HEK293 (cell line): ENCODE data around the gene SLC23A3.

ENCODE experiments used
- CTCF ChIA-PET: fragments of 350-600 bp; formaldehyde crosslinking; extraction: SDS; loops from one replicate; lab custom pipeline; 2021; ENCODE audit warnings: antibody characterized with exemption; lab: Yijun Ruan, JAX
- POLR2A ChIA-PET: fragments of 300-600 bp; formaldehyde crosslinking; extraction: SDS; loops from one replicate; lab custom pipeline; 2020; ENCODE audit warnings: antibody characterized with exemption, inconsistent platforms; lab: Yijun Ruan, JAX
- H3K27ac ChIP-seq: fragments of 200-500 bp; sonication (Bioruptor generic); 2 replicates; pipeline ENCODE4 v1.5.1; 2014; ENCODE audit warnings: low read depth, low read length, control low read depth, inconsistent platforms; ENCODE audit errors: extremely low read depth
- H3K36me3 ChIP-seq, 2 experiments: fragments of 200-500 bp in 1 of 2; sonication (Bioruptor generic) in 1 of 2; 1 replicate in 1 of 2; 2 replicates in 1 of 2; pipeline ENCODE4 v1.5.1; 2014 to 2017; ENCODE audit warnings: inconsistent platforms in 2 of 2, low read length in 2 of 2; ENCODE audit not compliant: control insufficient read depth in 2 of 2, insufficient read depth in 1 of 2
- H3K4me1 ChIP-seq: fragments of 200-500 bp; sonication (Bioruptor generic); 2 replicates; pipeline ENCODE4 v1.5.1; 2014; ENCODE audit warnings: mild to moderate bottlenecking, low read length, inconsistent platforms; ENCODE audit not compliant: control insufficient read depth, insufficient read depth
- H3K4me3 ChIP-seq: 2 replicates; pipeline ENCODE4 v1.5.1; 2011; ENCODE audit warnings: low read depth, mild to moderate bottlenecking, control low read depth, low read length, moderate library complexity
- H3K9me3 ChIP-seq: fragments of 200-500 bp; sonication (Bioruptor generic); 2 replicates; pipeline ENCODE4 v1.5.1; 2014; ENCODE audit warnings: low read depth, low read length, inconsistent platforms; ENCODE audit not compliant: control insufficient read depth, insufficient read depth
- MEIS1 ChIP-seq: sonication (generic); formaldehyde crosslinking; IDR thresholded peaks from 2 replicates; pipeline ENCODE4 v1.8.1; 2022; ENCODE audit warnings: missing genetic modification reagents, mild to moderate bottlenecking, borderline replicate concordance
- OSR2 ChIP-seq: fragments of 450-650 bp; formaldehyde crosslinking; IDR thresholded peaks from 2 replicates; pipeline ENCODE4 v1.5.1; 2016; ENCODE audit warnings: missing biosample characterization, missing genetic modification characterization
- ZBTB21 ChIP-seq: fragments of 450-650 bp; formaldehyde crosslinking; IDR thresholded peaks from 2 replicates; pipeline ENCODE4 v1.5.1; 2017; ENCODE audit warnings: missing biosample characterization, missing genetic modification characterization
- ZNF248 ChIP-seq: fragments of 450-650 bp; formaldehyde crosslinking; IDR thresholded peaks from 2 replicates; pipeline ENCODE4 v1.5.1; 2017; ENCODE audit warnings: missing biosample characterization, missing genetic modification characterization
- ZNF354C ChIP-seq: fragments of 450-650 bp; formaldehyde crosslinking; IDR thresholded peaks from 2 replicates; pipeline ENCODE4 v1.5.1; 2016; ENCODE audit warnings: missing biosample characterization, missing genetic modification characterization, low read depth, borderline replicate concordance
- ZNF404 ChIP-seq: fragments of 450-650 bp; formaldehyde crosslinking; IDR thresholded peaks from 2 replicates; pipeline ENCODE4 v1.5.1; 2017; ENCODE audit warnings: missing biosample characterization, missing genetic modification characterization
- ZNF501 ChIP-seq: fragments of 450-650 bp; formaldehyde crosslinking; IDR thresholded peaks from 2 replicates; pipeline ENCODE4 v1.5.1; 2016; ENCODE audit warnings: missing biosample characterization, missing genetic modification characterization
- ZNF624 ChIP-seq: fragments of 450-650 bp; formaldehyde crosslinking; IDR thresholded peaks from 2 replicates; pipeline ENCODE4 v1.5.1; 2017; ENCODE audit warnings: missing biosample characterization, missing genetic modification characterization
- ZNF626 ChIP-seq: fragments of 450-650 bp; sonication (Bioruptor Pico); formaldehyde crosslinking; IDR thresholded peaks from 2 replicates; pipeline ENCODE4 v1.5.1; 2018; ENCODE audit warnings: missing biosample characterization, missing genetic modification characterization, inconsistent platforms
- ZNF664 ChIP-seq: fragments of 450-650 bp; formaldehyde crosslinking; IDR thresholded peaks from 2 replicates; pipeline ENCODE4 v1.5.1; 2016; ENCODE audit warnings: missing biosample characterization, missing genetic modification characterization
- ZNF747 ChIP-seq: fragments of 450-650 bp; formaldehyde crosslinking; IDR thresholded peaks from 2 replicates; pipeline ENCODE4 v1.5.1; 2016; ENCODE audit warnings: missing biosample characterization, missing genetic modification characterization
- TF ChIP-seq, protein P1 (sequence below): fragments of 450-650 bp; formaldehyde crosslinking; IDR thresholded peaks from 2 replicates; pipeline ENCODE4 v1.5.1; 2016; ENCODE audit warnings: missing biosample characterization, missing genetic modification characterization
- TF ChIP-seq, protein P2 (sequence below): fragments of 450-650 bp; formaldehyde crosslinking; IDR thresholded peaks from 2 replicates; pipeline ENCODE4 v1.5.1; 2016; ENCODE audit warnings: missing biosample characterization, missing genetic modification characterization
- TF ChIP-seq, protein P3 (sequence below): fragments of 450-650 bp; IDR thresholded peaks from 2 replicates; pipeline ENCODE4 v1.5.1; 2018; ENCODE audit warnings: missing biosample characterization, missing genetic modification characterization
- TF ChIP-seq, protein P4 (sequence below): fragments of 450-650 bp; formaldehyde crosslinking; IDR thresholded peaks from 2 replicates; pipeline ENCODE4 v1.5.1; 2016; ENCODE audit warnings: missing biosample characterization, missing genetic modification characterization, low read depth
- TF ChIP-seq, protein P5 (sequence below): fragments of 450-650 bp; formaldehyde crosslinking; conservative IDR thresholded peaks from 2 replicates; pipeline ENCODE4 v1.5.1; 2016; ENCODE audit warnings: low read depth, missing biosample characterization, missing genetic modification characterization
- TF ChIP-seq, protein P6 (sequence below): fragments of 450-650 bp; formaldehyde crosslinking; IDR thresholded peaks from 2 replicates; pipeline ENCODE4 v1.5.1; 2017; ENCODE audit warnings: missing biosample characterization, missing genetic modification characterization

The SLC23A3 gene

DNA sequence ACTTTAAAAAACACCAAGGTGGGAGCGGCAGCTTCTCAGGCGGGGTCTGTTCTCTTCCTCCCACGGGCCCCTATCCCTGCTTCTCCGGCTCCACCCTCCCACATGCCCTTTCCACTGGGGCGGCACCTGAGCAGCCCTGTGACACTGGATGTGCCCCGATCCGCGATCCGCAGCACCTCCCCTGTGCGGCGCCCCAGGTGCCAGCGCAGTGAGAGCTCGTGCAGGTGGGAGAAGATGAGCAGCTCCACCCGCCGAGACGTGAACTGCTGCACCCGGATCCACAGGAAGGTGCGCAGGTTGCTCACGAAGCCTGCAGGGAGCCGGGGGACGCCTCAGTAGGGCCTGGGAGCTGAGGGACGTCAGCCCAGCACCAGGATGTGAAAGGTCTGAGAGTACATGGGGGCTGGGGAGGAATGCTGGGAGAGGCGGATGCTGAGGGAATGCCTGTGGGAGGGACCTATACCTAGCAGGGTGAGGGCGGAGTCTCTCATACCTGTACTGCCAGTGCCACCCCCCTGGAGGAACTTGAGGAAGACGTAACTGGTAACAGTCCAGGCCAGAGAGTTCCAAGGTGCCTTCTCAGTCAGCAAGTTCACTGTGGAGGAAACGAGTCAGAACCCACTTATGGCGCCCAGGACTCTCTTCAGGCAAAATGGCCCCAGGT is 46.2 kb upstream of the SLC23A3 start (continued):
- TF ChIP-seq, protein P1, sequence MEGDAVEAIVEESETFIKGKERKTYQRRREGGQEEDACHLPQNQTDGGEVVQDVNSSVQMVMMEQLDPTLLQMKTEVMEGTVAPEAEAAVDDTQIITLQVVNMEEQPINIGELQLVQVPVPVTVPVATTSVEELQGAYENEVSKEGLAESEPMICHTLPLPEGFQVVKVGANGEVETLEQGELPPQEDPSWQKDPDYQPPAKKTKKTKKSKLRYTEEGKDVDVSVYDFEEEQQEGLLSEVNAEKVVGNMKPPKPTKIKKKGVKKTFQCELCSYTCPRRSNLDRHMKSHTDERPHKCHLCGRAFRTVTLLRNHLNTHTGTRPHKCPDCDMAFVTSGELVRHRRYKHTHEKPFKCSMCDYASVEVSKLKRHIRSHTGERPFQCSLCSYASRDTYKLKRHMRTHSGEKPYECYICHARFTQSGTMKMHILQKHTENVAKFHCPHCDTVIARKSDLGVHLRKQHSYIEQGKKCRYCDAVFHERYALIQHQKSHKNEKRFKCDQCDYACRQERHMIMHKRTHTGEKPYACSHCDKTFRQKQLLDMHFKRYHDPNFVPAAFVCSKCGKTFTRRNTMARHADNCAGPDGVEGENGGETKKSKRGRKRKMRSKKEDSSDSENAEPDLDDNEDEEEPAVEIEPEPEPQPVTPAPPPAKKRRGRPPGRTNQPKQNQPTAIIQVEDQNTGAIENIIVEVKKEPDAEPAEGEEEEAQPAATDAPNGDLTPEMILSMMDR (tag by site-specific recombination), result no peak

DNA sequence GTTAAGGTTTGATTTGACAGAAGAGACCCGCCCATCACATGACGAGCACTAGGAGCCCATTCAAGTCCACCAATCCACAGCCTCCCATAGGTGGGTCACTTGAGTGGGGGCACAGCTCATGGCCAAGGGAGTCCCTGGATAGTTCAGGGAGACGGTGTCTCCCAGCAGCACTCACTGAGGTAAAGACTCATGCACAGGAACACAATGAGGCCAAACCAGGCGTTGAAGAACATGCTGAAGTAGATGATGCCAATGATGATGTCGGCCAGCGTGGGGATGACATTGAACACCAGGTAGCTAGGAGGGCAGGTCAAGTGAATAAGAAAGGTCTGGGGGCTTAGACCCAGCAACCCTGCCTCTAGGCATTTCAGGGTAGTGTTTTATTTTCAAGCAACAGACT is 45.0 kb upstream of the SLC23A3 start:
- H3K36me3 ChIP-seq, result peaks cover 15 to 72% of the 10 kb centered on the region in 2 experiments; a peak in 2 of 3 replicates
- no peaks in the 10 kb centered on the region for H3K4me1 ChIP-seq
- no peak overlapping the region for H3K4me3 ChIP-seq
- ChIA-PET CTCF (interaction anchor here (1.0 to 1.3 kb wide), 2 partner anchors 34 to 81 kb away, joined by 3 read pairs; no protein-coding TSS in a partner anchor), POLR2A (no interaction called here)
- no peaks in the 10 kb centered on the region for H3K9me3 ChIP-seq
- H3K27ac ChIP-seq, result no peak overlapping the region
- TF ChIP-seq, protein P2, sequence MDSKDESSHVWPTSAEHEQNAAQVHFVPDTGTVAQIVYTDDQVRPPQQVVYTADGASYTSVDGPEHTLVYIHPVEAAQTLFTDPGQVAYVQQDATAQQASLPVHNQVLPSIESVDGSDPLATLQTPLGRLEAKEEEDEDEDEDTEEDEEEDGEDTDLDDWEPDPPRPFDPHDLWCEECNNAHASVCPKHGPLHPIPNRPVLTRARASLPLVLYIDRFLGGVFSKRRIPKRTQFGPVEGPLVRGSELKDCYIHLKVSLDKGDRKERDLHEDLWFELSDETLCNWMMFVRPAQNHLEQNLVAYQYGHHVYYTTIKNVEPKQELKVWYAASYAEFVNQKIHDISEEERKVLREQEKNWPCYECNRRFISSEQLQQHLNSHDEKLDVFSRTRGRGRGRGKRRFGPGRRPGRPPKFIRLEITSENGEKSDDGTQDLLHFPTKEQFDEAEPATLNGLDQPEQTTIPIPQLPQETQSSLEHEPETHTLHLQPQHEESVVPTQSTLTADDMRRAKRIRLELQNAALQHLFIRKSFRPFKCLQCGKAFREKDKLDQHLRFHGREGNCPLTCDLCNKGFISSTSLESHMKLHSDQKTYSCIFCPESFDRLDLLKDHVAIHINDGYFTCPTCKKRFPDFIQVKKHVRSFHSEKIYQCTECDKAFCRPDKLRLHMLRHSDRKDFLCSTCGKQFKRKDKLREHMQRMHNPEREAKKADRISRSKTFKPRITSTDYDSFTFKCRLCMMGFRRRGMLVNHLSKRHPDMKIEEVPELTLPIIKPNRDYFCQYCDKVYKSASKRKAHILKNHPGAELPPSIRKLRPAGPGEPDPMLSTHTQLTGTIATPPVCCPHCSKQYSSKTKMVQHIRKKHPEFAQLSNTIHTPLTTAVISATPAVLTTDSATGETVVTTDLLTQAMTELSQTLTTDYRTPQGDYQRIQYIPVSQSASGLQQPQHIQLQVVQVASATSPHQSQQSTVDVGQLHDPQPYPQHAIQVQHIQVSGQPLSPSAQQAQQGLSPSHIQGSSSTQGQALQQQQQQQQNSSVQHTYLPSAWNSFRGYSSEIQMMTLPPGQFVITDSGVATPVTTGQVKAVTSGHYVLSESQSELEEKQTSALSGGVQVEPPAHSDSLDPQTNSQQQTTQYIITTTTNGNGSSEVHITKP (tag by site-specific recombination), result no peak
- TF ChIP-seq ZNF354C (tag by site-specific recombination) (no peak), ZNF664 (tag by site-specific recombination) (no peak), ZNF747 (tag by site-specific recombination) (no peak), ZNF404 (tag by site-specific recombination) (no peak), ZNF501 (tag by site-specific recombination) (no peak), MEIS1 (no peak), ZNF624 (tag by site-specific recombination) (no peak), OSR2 (tag by site-specific recombination) (no peak), ZBTB21 (no peak), ZNF626 (no peak), ZNF248 (tag by site-specific recombination) (no peak)
- TF ChIP-seq, protein P3, sequence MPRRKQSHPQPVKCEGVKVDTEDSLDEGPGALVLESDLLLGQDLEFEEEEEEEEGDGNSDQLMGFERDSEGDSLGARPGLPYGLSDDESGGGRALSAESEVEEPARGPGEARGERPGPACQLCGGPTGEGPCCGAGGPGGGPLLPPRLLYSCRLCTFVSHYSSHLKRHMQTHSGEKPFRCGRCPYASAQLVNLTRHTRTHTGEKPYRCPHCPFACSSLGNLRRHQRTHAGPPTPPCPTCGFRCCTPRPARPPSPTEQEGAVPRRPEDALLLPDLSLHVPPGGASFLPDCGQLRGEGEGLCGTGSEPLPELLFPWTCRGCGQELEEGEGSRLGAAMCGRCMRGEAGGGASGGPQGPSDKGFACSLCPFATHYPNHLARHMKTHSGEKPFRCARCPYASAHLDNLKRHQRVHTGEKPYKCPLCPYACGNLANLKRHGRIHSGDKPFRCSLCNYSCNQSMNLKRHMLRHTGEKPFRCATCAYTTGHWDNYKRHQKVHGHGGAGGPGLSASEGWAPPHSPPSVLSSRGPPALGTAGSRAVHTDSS (tag by site-specific recombination), result no peak
- TF ChIP-seq, protein P4, sequence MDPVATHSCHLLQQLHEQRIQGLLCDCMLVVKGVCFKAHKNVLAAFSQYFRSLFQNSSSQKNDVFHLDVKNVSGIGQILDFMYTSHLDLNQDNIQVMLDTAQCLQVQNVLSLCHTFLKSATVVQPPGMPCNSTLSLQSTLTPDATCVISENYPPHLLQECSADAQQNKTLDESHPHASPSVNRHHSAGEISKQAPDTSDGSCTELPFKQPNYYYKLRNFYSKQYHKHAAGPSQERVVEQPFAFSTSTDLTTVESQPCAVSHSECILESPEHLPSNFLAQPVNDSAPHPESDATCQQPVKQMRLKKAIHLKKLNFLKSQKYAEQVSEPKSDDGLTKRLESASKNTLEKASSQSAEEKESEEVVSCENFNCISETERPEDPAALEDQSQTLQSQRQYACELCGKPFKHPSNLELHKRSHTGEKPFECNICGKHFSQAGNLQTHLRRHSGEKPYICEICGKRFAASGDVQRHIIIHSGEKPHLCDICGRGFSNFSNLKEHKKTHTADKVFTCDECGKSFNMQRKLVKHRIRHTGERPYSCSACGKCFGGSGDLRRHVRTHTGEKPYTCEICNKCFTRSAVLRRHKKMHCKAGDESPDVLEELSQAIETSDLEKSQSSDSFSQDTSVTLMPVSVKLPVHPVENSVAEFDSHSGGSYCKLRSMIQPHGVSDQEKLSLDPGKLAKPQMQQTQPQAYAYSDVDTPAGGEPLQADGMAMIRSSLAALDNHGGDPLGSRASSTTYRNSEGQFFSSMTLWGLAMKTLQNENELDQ (tag by site-specific recombination), result no peak
- TF ChIP-seq, protein P5, sequence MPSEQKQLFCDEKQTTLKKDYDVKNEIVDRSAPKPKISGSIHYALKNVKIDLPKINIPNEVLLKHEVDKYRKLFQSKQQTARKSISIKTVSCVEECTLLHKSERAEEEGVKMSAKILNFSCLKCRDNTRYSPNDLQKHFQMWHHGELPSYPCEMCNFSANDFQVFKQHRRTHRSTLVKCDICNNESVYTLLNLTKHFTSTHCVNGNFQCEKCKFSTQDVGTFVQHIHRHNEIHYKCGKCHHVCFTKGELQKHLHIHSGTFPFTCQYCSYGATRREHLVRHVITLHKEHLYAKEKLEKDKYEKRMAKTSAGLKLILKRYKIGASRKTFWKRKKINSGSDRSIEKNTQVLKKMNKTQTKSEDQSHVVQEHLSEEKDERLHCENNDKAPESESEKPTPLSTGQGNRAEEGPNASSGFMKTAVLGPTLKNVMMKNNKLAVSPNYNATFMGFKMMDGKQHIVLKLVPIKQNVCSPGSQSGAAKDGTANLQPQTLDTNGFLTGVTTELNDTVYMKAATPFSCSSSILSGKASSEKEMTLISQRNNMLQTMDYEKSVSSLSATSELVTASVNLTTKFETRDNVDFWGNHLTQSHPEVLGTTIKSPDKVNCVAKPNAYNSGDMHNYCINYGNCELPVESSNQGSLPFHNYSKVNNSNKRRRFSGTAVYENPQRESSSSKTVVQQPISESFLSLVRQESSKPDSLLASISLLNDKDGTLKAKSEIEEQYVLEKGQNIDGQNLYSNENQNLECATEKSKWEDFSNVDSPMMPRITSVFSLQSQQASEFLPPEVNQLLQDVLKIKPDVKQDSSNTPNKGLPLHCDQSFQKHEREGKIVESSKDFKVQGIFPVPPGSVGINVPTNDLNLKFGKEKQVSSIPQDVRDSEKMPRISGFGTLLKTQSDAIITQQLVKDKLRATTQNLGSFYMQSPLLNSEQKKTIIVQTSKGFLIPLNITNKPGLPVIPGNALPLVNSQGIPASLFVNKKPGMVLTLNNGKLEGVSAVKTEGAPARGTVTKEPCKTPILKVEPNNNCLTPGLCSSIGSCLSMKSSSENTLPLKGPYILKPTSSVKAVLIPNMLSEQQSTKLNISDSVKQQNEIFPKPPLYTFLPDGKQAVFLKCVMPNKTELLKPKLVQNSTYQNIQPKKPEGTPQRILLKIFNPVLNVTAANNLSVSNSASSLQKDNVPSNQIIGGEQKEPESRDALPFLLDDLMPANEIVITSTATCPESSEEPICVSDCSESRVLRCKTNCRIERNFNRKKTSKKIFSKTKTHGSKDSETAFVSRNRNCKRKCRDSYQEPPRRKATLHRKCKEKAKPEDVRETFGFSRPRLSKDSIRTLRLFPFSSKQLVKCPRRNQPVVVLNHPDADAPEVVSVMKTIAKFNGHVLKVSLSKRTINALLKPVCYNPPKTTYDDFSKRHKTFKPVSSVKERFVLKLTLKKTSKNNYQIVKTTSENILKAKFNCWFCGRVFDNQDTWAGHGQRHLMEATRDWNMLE, result no peak
- TF ChIP-seq, protein P6, sequence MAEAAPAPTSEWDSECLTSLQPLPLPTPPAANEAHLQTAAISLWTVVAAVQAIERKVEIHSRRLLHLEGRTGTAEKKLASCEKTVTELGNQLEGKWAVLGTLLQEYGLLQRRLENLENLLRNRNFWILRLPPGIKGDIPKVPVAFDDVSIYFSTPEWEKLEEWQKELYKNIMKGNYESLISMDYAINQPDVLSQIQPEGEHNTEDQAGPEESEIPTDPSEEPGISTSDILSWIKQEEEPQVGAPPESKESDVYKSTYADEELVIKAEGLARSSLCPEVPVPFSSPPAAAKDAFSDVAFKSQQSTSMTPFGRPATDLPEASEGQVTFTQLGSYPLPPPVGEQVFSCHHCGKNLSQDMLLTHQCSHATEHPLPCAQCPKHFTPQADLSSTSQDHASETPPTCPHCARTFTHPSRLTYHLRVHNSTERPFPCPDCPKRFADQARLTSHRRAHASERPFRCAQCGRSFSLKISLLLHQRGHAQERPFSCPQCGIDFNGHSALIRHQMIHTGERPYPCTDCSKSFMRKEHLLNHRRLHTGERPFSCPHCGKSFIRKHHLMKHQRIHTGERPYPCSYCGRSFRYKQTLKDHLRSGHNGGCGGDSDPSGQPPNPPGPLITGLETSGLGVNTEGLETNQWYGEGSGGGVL (tag by site-specific recombination), result no peak
